ENCODE results near the gene RPAP3. TPM values are rescaled to one million over a fixed set of nuclear protein-coding genes. Genes with fewer than 3 reads are reported as not detected.

The RPAP3 gene
- total and polyA plus RNA-seq, 4 donors: 5.5 to 8.1 (median 8.0) TPM

- Histone ChIP-seq H3K9me3 (ENCODE audit: control insufficient read depth in 4 of 4, low read length in 3 of 4) (peaks cover 0 to 6% (median 4%) of the 10 kb centered on the region in 4 donors), H3K36me3 (ENCODE audit: control insufficient read depth in 4 of 4, insufficient read depth in 3 of 4, low read depth in 1 of 4, low read length in 3 of 4) (no peaks in the 10 kb centered on the region), H3K27ac (ENCODE audit: low read depth in 1 of 2, low read length in 2 of 2) (no peak overlapping the region), H3K27me3 (ENCODE audit: control insufficient read depth in 4 of 4, insufficient read depth in 4 of 4, low read length in 3 of 4) (no peaks in the 10 kb centered on the region), H3K4me3 (ENCODE audit: low read depth in 1 of 3, low read length in 3 of 3) (peak overlapping the region in 1 of 3 donors; percentile 18), H3K4me1 (ENCODE audit: control insufficient read depth in 4 of 4, insufficient read depth in 4 of 4, low read length in 3 of 4) (no peaks in the 10 kb centered on the region), H3K9ac (ENCODE audit: low read depth in 1 of 2, low read length in 2 of 2) (no peak overlapping the region)
- 93% methylated on average over 1 of the region's 1 CpG for WGBS
- TF ChIP-seq CTCF (IDR thresholded peaks at IDR 0.05; ENCODE audit: low read depth, low read length, missing input control) (no peak), JUND (IDR thresholded peaks at IDR 0.05) (no peak), HNF4A (conservative IDR thresholded peaks at IDR 0.05) (no peak), EGR1 (IDR thresholded peaks at IDR 0.05; ENCODE audit: low read depth in 2 of 2) (no peak), ATF3 (IDR thresholded peaks at IDR 0.05) (no peak), FOXA2 (IDR thresholded peaks at IDR 0.05) (no peak), TAF1 (conservative IDR thresholded peaks at IDR 0.05) (no peak), GABPA (IDR thresholded peaks at IDR 0.05 in 1 of 2, conservative IDR thresholded peaks at IDR 0.05 in 1 of 2) (no peak), RAD21 (IDR thresholded peaks at IDR 0.05) (no peak), ZBTB33 (IDR thresholded peaks at IDR 0.05) (no peak), FOXA1 (IDR thresholded peaks at IDR 0.05) (no peak), REST (IDR thresholded peaks at IDR 0.05) (no peak)
- DNase-seq (ENCODE audit: low spot score): no peak
Observed at GRCh38 chr12:47612953-47613352, 92.9 kb downstream of the RPAP3 start.

- DNase-seq (ENCODE audit: low spot score): no peak
- Histone ChIP-seq H3K4me3 (ENCODE audit: low read depth in 1 of 3, low read length in 3 of 3) (no peak overlapping the region), H3K9me3 (ENCODE audit: control insufficient read depth in 4 of 4, low read length in 3 of 4) (peaks cover 4 to 11% (median 8%) of the 10 kb centered on the region in 4 donors), H3K27me3 (ENCODE audit: control insufficient read depth in 4 of 4, insufficient read depth in 4 of 4, low read length in 3 of 4) (no peaks in the 10 kb centered on the region), H3K9ac (ENCODE audit: low read depth in 1 of 2, low read length in 2 of 2) (no peak overlapping the region), H3K27ac (ENCODE audit: low read depth in 1 of 2, low read length in 2 of 2) (no peak overlapping the region), H3K4me1 (ENCODE audit: control insufficient read depth in 4 of 4, insufficient read depth in 4 of 4, low read length in 3 of 4) (no peaks in the 10 kb centered on the region), H3K36me3 (ENCODE audit: control insufficient read depth in 4 of 4, insufficient read depth in 3 of 4, low read depth in 1 of 4, low read length in 3 of 4) (no peaks in the 10 kb centered on the region)
- TF ChIP-seq RXRA (IDR thresholded peaks at IDR 0.05) (no peak), SP1 (IDR thresholded peaks at IDR 0.05) (no peak), YY1 (IDR thresholded peaks at IDR 0.05) (no peak), JUND (IDR thresholded peaks at IDR 0.05) (no peak), NR2F2 (IDR thresholded peaks at IDR 0.05) (no peak), CTCF (IDR thresholded peaks at IDR 0.05; ENCODE audit: low read depth, low read length, missing input control) (no peak), ATF3 (IDR thresholded peaks at IDR 0.05) (no peak), HNF4A (conservative IDR thresholded peaks at IDR 0.05) (no peak), RAD21 (IDR thresholded peaks at IDR 0.05) (no peak), MAX (IDR thresholded peaks at IDR 0.05) (no peak), FOXA2 (IDR thresholded peaks at IDR 0.05) (no peak)
Observed at GRCh38 chr12:47611906-47612305, 93.9 kb downstream of the RPAP3 start.
